DMS153 treated with DMSO at 0.1 percent for 48 hours (cell line): ENCODE data around the gene PLK4.
A peak's percentile ranks its signal among the peaks of the same experiment; 100 is the strongest.
"Not testable (repeated sequence)": the region's sequence is repeated elsewhere in the genome, so short reads cannot be mapped to it uniquely, and the experiment has no call there.

Source experiments
- DNase-seq: peaks from one replicate; lab custom pipeline; 2025; ENCODE audit not compliant: unreplicated experiment; lab: John Stamatoyannopoulos, UW

The PLK4 gene

DNA sequence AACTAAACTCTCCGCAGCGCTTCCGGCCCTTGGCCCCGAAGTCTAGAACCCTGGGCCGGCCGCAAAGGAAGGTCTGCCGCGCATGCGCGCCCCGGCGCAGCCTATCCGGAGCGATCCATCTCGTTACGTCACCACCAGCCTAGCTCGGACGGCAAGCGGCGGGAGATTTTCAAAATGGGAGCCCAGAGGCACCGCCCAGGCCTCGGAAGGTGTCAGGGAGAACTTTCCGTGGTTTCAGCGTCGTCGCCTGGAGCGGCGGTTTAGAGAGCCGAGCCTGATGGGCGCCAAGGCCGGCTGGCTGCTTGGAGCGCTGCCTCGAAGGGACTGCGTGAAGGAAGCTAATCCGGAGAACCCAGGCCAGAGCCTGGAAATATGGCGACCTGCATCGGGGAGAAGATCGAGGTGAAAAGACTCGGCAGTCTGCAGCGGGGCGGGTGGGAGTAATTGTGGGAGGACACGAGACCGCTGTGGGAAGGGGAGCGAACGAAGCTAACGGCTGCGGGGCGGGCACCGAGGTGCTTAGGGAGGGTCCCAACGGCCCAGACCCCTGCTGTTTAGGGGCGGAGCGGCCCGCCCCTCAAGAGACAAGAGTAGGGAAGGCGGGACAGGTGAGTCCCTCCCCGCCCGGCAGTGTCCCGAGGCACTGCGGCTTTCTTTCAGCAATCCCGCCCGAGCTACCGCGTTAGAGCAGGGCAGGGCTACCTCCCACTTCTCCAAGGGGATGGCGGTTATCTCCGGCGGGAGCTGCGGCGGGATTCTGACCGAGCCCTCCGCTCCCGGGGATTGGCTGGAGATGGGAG lies at the start of gene PLK4:
Gene PLK4 (plus strand): TSS at position 131 of the 800 bp plus-strand sequence. CDS start 242 bp downstream, at position 373.
- DNase-seq = peak; percentile 96

DNA sequence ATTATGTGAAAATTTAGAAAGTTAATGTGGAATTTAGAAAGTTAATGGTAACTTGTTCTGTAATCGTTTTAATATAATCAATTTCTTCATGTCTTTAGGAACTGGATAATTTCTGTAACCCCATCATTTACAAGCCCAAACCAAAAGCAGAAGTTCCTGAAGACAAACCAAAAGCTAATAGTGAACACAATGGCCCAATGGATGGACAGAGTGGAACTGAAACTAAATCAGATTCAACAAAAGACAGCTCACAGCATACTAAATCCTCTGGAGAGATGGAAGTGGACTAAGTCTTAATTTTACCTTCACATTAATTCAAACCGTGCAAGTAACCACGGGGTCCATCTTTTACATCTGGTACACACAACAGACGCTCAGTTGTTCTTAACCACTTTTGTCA lies 48.1 kb upstream of the PLK4 start:
- DNase-seq = no peak

DNA sequence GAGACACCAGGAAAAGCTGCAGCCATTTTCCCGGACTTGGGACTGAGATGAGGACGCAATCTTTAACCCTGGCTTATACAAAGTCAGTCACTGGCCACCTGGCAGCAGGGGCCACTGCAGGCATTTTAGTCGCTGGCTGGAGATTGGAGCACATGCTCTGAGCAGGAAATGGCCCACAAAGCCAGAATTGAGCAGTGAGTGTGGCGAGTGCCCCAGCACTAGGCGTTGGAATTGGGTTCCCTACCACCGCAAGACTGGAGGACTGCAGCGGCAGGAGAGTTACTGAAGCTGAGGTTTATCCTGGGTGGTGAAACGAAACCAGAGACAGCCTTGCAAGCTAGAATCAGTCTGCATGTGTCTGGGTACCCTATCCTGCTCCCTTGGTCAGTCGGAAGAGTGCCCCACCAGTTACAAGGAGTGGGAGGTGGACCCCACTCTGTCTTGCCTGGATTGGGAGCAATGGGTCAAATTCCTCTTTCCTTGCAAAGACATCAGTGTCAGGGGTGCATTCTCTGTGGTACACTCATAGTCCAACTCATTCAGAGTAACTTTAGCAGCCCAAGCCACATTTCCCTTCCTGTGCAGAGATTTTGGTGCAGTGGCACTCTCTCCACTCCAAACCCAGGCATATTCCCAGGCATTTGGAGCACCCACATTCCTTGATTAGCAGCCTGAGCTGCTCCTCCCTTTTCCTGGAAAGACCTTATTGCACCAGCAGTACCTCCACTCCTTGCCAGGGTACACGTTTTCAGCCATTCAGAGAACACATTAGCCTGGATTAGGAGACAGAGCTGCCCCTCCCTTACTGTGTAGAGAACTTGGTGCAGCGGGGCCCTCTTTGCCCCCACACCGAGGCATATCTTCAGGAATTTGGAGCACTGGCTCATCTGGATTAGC lies 36.7 kb upstream of the PLK4 start:
- DNase-seq = no peak

DNA sequence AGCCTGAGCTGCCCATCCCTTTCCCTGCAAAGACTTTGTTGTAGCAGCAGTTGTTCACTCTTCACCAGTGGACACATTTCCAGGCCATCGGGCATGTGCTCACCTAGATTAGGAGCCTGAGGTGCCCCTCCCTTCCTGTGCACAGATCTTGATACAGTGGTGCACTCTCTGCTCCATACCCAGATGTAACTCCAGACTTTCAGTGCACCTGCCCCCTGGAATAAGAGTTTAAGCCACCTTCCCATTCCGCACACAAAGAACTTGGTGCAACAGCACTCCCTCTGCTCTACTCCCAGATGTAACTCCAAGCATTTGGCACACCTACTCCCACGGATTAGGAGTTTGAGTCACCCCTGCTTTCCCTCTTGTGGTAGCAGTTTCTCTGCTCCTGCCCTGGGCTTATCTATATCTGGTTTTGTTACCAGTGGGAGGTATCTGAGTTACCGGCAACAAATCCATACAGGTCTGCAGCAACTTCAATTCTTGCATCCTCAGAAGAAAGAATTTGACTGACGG lies 36.0 kb upstream of the PLK4 start:
- DNase-seq = no peak

DNA sequence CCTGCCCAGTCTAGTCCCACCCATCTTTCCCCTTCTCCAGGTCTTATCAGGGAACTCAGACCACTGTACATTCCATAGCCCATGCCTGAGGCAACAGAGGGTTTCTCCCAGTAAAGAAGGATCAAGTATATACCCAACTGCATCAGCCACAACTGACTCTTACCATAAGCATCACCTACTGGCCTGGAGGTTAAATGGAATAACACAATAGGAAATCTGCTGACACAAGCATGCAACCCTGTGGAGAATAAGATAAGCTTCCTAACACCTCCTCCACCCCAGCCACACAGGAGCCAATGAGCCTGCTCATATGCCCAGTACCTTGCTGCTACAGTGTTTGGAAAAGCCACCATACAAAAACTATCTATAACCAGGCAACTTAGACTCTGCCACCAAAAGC lies 34.6 kb upstream of the PLK4 start:
- no peak for DNase-seq

DNA sequence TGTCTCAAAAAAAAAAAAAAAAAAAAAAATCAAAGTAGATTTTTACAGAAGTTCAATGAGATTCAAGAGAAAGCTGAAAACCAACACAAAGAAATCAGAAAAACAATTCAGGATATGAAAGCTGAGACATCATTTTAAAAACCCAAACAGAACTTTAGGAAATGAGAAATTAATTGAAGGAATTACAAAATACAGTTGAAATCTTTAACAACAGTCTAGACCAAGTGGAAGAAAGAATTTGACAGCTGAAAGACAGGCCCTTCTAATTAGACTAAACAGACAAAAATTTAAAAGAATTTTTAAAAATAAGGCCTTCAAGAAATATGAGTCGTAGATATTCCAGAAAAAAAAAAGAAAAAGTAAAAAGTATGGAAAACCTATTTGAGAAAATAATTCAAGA lies 33.9 kb upstream of the PLK4 start:
- no peak for DNase-seq

DNA sequence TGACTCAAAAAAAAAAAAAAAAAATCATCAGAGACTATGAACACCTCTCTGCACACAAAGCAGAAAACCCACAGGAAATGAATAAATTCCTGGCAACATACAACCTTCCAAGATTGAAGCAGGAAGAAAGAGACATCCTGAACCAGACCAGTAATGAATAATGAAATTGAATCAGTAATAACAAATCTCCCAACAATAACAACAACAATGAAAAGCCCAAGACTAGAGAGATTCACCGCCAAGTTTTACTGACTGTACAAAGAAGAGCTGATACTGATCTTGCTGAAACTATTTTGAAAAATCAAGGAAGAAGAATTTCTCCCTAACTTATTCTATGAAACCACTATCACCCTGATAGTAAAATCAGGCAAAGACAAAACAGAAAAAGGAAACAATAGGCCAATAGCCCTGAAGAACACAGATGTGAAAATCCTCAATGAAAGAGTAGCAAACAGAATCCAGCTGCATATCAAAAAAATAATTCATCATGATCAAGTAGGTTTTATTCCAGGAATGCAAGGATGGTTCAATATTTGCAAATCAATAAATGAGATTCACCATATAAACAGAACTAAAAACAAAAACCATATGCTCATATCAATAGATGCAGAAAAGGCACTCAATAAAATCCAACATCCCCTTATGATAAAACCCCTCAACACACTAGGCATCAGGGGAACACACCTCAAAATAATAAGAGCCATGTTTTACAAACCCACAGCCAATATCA lies 31.0 kb upstream of the PLK4 start:
- DNase-seq = no peak

DNA sequence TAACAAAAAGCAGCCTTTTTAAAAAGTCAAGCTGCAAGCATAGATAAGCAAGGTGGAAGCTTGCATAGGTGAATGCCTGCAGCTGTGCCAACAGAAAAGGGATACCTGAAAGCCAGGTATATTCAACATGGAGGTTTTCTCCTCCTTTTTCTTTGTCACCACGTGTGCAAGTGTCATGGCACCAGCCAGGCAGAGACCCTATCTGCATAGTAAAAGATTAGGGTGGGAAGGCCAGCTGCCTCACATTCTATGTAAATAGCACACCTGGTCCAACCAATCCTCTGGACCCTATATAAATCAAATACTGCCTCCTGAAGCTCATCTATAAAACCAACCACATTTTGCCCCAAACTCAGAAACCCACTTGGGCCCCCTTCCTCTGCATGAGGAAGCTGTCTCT lies 28.0 kb upstream of the PLK4 start:
- no peak for DNase-seq

DNA sequence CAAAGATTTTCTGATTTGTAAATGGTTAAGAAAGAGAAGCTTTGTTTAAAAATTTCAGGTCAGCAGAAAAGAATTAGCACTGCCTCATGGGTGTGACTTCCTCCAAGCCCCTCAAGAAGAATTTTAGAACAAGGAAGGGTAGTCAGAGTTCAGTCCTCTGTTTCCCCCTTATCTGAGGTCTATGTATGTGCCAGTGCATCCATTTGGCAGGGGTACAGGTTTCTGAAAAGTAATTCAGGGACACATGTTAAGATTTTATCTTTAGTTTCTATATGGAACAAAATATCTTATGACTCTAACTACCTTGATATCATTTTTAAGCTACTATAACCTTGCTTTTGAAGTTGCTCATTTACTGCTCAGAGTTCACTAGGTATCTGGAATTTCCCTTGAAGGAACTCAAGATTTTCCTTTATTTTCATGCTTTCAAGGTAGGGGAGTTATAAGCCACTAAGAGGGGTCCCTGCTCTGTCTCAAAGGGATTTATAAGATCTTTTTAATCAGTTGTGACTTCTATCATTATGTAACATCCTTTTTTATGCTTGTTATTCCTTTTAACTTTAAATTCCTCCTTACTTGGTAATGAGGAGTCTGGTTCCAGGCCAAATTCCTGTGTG lies 24.4 kb upstream of the PLK4 start:
- no peak for DNase-seq

DNA sequence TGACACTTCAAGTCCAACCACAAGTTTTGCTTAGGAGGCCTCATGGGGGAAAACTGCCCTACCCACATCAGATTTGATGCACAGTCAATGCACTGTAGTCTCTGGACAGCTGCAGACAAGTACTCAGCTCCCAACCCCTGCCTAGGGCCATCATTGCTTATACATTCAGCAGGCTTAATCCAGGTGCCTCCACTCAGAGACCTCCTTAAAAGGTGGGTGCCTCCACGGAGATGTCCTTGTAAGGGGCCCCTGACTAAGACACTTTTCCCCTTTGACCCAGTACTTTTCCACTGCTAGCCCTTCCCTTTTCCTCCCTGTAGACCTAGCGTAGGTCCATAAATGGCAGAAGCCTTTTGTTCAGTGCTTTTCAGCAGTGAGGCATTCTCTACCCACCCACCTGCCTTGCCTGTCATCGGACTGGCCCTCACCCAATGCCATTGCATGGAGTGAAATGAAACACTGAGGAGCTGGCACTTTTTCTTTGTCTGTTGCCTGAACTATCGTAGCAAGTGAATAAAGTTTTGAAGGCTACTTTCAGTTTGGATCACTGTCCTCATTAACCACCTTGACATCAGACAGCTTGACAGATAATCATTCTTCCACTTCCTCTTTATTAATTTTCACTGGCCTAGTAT lies 23.8 kb upstream of the PLK4 start:
- no peak for DNase-seq

DNA sequence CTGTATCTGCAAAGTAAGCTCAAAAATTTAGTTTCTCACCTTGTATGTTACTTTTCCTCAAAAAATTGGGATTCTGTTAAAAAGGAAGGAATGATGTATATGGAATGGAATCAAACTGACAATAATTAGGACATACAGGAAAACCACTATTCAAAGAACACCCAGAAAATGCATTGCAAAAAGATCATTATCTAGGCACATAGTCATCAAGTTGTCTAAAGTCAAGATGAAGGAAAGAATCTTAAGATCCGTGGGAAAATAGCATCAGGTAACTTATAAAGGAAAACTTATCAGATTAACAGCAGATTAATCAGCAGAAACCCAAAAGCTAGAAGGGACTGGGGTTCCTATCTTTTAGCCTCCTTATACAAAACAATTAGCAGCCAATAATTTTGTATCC lies 23.1 kb upstream of the PLK4 start:
- DNase-seq = no peak

DNA sequence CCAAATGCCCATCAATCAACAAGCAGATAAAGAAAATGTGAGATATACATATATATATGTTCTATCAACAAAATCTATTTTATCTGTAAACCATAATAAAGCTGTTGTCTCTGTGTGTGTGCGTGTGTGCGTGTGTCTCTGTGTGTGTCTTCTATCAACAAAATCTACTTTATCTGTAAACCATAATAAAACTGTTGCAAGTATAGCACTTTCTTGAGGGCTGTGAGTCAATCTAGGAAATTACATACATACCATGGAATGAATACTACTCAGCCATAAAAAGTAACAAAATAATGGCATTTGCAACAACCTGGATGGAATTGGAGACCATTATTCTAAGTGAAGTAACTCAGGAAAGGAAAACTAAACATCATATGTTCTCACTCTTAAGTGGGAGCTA lies 12.5 kb upstream of the PLK4 start:
- no peak for DNase-seq

DNA sequence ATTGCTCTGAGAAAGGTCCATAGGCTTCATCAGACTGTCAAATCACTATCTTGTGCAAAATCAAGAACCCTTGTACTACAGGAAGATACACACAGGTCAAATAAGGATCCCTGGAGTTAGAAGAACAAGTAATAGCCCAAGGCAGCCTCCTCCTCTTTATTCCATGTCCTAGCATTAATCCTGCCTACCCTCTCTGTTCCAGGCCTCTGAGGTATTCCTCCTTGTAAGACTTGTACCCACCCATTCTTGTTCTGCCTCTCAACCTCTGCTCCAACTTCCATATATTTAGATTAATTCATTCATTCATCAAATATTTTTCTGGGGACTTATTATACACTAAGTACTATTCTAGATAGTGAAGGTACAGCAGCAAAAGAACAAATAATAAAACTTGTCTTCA lies 10.4 kb upstream of the PLK4 start:
- no peak for DNase-seq

DNA sequence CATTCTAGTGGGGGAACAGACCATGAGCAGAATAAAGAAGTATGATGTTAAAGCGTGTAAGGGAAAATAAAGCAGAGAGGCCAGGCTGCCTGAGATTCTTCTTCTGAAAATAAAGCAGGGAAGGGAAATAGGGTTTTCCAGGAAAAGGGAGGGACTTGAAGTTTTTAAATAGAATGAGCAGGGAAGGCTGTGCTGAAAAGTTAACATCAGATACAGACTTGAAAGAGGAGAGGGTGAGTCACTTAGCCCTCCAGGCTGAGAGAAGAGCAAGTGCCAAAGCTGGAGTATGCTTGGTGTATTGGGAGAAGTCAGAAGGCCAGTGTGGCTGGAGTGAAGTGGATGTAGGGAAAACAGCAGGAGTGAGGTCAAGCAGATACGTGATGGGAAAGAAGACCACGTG lies 10.0 kb upstream of the PLK4 start:
- no peak for DNase-seq

DNA sequence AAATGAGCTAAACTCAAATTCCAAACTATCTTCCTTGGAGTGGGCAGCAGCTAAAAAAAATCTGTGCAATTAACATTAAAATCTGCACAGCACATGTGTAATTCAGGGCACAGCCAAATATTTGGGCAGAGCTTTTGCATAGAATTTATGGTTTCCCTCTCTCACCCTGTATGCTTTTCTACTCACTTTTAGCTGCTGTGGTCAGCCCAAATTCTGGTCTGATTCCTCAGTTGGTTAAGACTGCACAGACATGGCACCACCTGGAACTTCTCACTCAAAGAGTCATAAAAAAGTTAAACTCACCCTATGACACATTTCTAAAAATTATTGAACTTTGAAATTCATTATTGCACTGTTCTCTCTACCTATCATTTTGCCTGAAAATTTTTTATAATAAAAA lies 4.9 kb upstream of the PLK4 start:
- DNase-seq = no peak

DNA sequence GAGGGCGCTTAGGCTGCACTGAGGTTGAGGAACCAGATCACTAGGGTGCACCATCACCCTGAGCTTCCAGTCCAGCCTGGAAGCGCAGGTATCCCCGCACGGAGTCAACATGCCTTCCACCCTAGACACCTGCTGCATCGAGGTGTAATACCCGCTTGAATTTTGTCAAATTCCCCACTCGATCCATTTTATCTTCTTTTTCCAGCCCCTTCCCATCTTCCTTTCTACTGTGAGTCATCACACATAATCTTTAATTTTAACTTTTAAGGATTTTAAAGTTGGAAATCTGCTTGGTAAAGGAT lies 821 bp downstream of the PLK4 start:
- no peak for DNase-seq

DNA sequence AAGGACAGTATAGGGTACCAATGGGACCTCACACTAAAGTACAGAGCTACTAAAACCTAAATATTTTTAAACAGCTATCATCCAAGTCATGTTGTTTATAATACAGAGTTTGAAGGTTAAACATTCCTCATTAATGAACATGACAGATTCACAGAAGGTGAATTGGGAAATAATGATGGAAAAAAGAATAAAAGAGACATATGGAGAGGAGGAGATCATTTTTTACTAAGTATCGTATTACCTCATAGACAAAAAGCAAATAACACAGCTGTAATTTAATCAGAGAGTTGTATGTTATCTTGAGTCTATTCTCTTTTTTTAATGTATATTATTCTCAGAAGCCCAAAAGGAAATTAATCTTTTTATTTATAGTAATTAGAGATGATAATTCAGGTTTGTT lies 7.9 kb downstream of the PLK4 start:
- DNase-seq = no peak

DNA sequence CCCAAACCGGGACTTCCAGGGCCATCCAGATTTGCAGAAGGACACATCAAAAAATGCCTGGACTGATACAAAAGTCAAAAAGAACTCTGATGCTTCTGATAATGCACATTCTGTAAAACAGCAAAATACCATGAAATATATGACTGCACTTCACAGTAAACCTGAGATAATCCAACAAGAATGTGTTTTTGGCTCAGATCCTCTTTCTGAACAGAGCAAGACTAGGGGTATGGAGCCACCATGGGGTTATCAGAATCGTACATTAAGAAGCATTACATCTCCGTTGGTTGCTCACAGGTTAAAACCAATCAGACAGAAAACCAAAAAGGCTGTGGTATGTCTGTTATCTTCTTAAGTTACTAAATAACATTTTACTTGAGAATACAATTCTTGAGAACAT lies 9.2 kb downstream of the PLK4 start:
- no peak for DNase-seq

DNA sequence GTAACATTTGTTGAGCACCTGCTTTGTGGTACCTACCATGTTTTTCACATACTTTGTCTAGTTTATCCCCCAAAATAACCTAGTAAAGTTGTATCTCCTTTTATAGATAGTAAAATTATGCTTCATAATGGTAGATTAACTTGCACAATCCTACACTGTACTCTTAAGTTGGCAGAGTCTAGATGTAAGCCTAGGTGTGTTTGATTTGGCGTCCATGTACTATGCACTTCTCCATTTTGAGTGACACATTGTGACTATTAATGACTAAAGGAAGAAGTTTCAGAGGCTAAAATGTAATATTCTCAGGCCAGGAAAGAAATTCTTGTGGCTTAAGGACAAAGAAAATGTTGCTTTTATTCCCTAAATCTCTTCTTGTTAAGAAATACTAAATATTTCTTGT lies 15.4 kb downstream of the PLK4 start:
- DNase-seq = no peak

DNA sequence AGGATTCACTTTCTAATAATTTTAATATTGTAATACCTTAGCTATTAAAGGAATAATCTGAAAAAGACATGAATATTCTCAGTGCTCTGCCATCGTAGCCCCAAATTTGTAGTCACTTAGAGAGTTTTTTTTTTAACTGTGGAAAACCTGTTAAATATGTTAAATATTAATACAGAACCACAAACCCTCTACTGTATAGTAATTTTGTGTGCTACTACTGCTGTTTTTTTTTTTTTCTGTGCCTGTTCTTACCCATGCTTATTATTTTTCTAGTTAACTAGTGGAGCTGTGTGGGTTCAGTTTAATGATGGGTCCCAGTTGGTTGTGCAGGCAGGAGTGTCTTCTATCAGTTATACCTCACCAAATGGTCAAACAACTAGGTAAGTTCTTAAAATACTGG lies 15.8 kb downstream of the PLK4 start:
- DNase-seq = no peak

DNA sequence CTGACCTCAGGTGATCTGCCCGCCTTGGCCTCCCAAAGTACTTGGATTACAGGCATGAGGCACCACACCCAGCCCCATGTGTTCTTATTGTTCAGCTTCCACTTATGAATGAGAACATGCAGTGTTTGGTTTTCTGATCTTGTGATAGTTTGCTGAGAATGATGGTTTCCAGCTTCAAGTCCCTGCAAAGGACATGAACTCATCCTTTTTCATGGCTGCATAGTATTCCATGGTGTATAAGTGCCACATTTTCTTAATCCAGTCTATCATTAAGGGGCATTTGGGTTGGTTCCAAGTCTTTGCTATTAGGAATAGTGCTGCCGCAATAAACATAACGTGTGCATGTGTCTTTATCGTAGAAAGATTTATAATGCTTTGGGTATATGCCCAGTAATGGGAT lies 19.0 kb downstream of the PLK4 start:
- not testable (repeated sequence) for DNase-seq
